BLaER1 (cell line): ENCODE measurements around the gene IGLL1.
"Not testable (repeated sequence)": the region's sequence is repeated elsewhere in the genome, so short reads cannot be mapped to it uniquely, and the experiment has no call there.

Source experiments
- H3K27ac ChIP-seq: shearing (Covaris generic); formaldehyde crosslinking; 2 replicates; pipeline ENCODE4 v1.8.1; 2022
- H3K27me3 ChIP-seq: shearing (Covaris generic); formaldehyde crosslinking; 2 replicates; pipeline ENCODE4 v1.8.1; 2022
- H3K36me3 ChIP-seq: shearing (Covaris generic); formaldehyde crosslinking; 2 replicates; pipeline ENCODE4 v1.8.1; 2022
- H3K4me1 ChIP-seq: shearing (Covaris generic); formaldehyde crosslinking; 2 replicates; pipeline ENCODE4 v1.8.1; 2022
- H3K4me2 ChIP-seq: shearing (Covaris generic); formaldehyde crosslinking; 2 replicates; pipeline ENCODE4 v1.8.1; 2022
- H3K4me3 ChIP-seq: shearing (Covaris generic); formaldehyde crosslinking; 2 replicates; pipeline ENCODE4 v1.8.1; 2022
- H3K9ac ChIP-seq: shearing (Covaris generic); formaldehyde crosslinking; 2 replicates; pipeline ENCODE4 v1.8.1; 2022
- H3K9me3 ChIP-seq: shearing (Covaris generic); formaldehyde crosslinking; 2 replicates; pipeline ENCODE4 v1.8.1; 2022
- H4K20me1 ChIP-seq: shearing (Covaris generic); formaldehyde crosslinking; 2 replicates; pipeline ENCODE4 v1.8.1; 2022
- Cebpa-rat ChIP-seq: shearing (Covaris generic); IDR thresholded peaks from 2 replicates; pipeline ENCODE4 v1.8.1; 2022

The IGLL1 gene

GRCh38 chr22:23609983-23610781 is 30.1 kb upstream of the IGLL1 start:
- no peaks in the 10 kb centered on the region for H3K4me1 ChIP-seq
- H3K4me3 ChIP-seq: no peak overlapping the region
- no peaks in the 10 kb centered on the region for H3K36me3 ChIP-seq
- 0 out of 2 replicates have a peak, but pooled peaks cover 5% of the 10 kb centered on the region for H4K20me1 ChIP-seq
- no peaks in the 10 kb centered on the region for H3K27me3 ChIP-seq
- no peak overlapping the region for H3K4me2 ChIP-seq
- no peak overlapping the region for H3K9ac ChIP-seq
- H3K27ac ChIP-seq: no peak overlapping the region
- TF ChIP-seq Cebpa-rat: no peak
- no peaks in the 10 kb centered on the region for H3K9me3 ChIP-seq

GRCh38 chr22:23608583-23608982 is 28.5 kb upstream of the IGLL1 start:
- no peak for TF ChIP-seq Cebpa-rat
- Histone ChIP-seq H3K9me3 (no peaks in the 10 kb centered on the region), H3K36me3 (no peaks in the 10 kb centered on the region), H3K4me1 (no peaks in the 10 kb centered on the region), H3K9ac (no peak overlapping the region), H3K4me3 (no peak overlapping the region), H3K4me2 (no peak overlapping the region), H3K27me3 (no peaks in the 10 kb centered on the region), H3K27ac (no peak overlapping the region), H4K20me1 (peaks cover 15% of the 10 kb centered on the region; the same call in 1 of the 2 replicates)

GRCh38 chr22:23606204-23607131 is 26.4 kb upstream of the IGLL1 start:
- H3K4me1 ChIP-seq: no peaks in the 10 kb centered on the region
- H3K27ac ChIP-seq: no peak overlapping the region
- H3K27me3 ChIP-seq: no peaks in the 10 kb centered on the region
- no peak overlapping the region for H3K9ac ChIP-seq
- no peak overlapping the region for H3K4me3 ChIP-seq
- no peaks in the 10 kb centered on the region for H3K36me3 ChIP-seq
- H3K4me2 ChIP-seq: no peak overlapping the region
- H3K9me3 ChIP-seq: no peaks in the 10 kb centered on the region
- peaks cover 15% of the 10 kb centered on the region; the same call in 1 of the 2 replicates for H4K20me1 ChIP-seq
- no peak for TF ChIP-seq Cebpa-rat

- Histone ChIP-seq H3K4me1 (0 out of 2 replicates have a peak, but pooled peaks cover under 1% of the 10 kb centered on the region), H3K9me3 (no peaks in the 10 kb centered on the region), H3K4me3 (no peak overlapping the region), H3K4me2 (no peak overlapping the region), H4K20me1 (peaks cover 15% of the 10 kb centered on the region; the same call in 1 of the 2 replicates), H3K27ac (no peak overlapping the region), H3K36me3 (no peaks in the 10 kb centered on the region), H3K9ac (no peak overlapping the region), H3K27me3 (no peaks in the 10 kb centered on the region)
- TF ChIP-seq Cebpa-rat: no peak
Observed at GRCh38 chr22:23604939-23605712, 25.0 kb upstream of the IGLL1 start.

GRCh38 chr22:23603266-23603665 is 23.2 kb upstream of the IGLL1 start:
- Histone ChIP-seq H3K4me1 (peaks cover 9% of the 10 kb centered on the region; the same call in 1 of the 2 replicates), H3K27ac (no peak overlapping the region), H4K20me1 (peaks cover 14% of the 10 kb centered on the region; the same call in 1 of the 2 replicates), H3K27me3 (no peaks in the 10 kb centered on the region), H3K36me3 (no peaks in the 10 kb centered on the region), H3K4me2 (no peak overlapping the region), H3K4me3 (no peak overlapping the region), H3K9me3 (no peaks in the 10 kb centered on the region), H3K9ac (no peak overlapping the region)
- TF ChIP-seq Cebpa-rat: no peak

GRCh38 chr22:23598805-23599518 is 18.9 kb upstream of the IGLL1 start:
- Histone ChIP-seq H3K9me3 (no peaks in the 10 kb centered on the region), H4K20me1 (peaks cover 2% of the 10 kb centered on the region; the same call in 1 of the 2 replicates), H3K4me2 (no peak overlapping the region), H3K27me3 (no peaks in the 10 kb centered on the region), H3K4me1 (peaks cover 27% of the 10 kb centered on the region), H3K9ac (no peak overlapping the region), H3K27ac (no peak overlapping the region), H3K4me3 (no peak overlapping the region), H3K36me3 (no peaks in the 10 kb centered on the region)
- no peak for TF ChIP-seq Cebpa-rat

GRCh38 chr22:23597576-23598268 is 17.6 kb upstream of the IGLL1 start:
- H3K4me3 ChIP-seq, H3K36me3 ChIP-seq, H3K9ac ChIP-seq, H3K27me3 ChIP-seq, H3K4me2 ChIP-seq, H3K27ac ChIP-seq, H3K9me3 ChIP-seq, H4K20me1 ChIP-seq: not testable (repeated sequence)
- H3K4me1 ChIP-seq: peaks cover 35% of the 10 kb centered on the region

- not testable (repeated sequence) for H3K9me3 ChIP-seq, H4K20me1 ChIP-seq, H3K27me3 ChIP-seq, H3K27ac ChIP-seq, H3K36me3 ChIP-seq, H3K4me3 ChIP-seq, H3K9ac ChIP-seq
- H3K4me1 ChIP-seq: peaks cover 51% of the 10 kb centered on the region
- H3K4me2 ChIP-seq: peak overlapping the region; percentile 55
Observed at GRCh38 chr22:23595904-23596303, 15.8 kb upstream of the IGLL1 start.
